Epithelial cell of esophagus (primary cell): ENCODE data around the gene TBC1D16.
"Not testable (repeated sequence)": the region's sequence is repeated elsewhere in the genome, so short reads cannot be mapped to it uniquely, and the experiment has no call there.

ENCODE experiments used
- DNase-seq: peaks from one replicate; pipeline ENCODE4 v3.0.0; 2010; ENCODE audit warnings: low read depth
- H3K4me3 ChIP-seq: 2 replicates; pipeline ENCODE4 v1.5.1; 2011; ENCODE audit warnings: mild to moderate bottlenecking, low read length, control low read depth
- TF ChIP-seq, protein P1 (sequence below): IDR thresholded peaks from 2 replicates; pipeline ENCODE4 v1.5.1; 2011; ENCODE audit warnings: low read depth, mild to moderate bottlenecking, low read length, control low read depth, inconsistent platforms; ENCODE audit not compliant: insufficient read depth; ENCODE audit errors: missing control alignments

The TBC1D16 gene

DNA sequence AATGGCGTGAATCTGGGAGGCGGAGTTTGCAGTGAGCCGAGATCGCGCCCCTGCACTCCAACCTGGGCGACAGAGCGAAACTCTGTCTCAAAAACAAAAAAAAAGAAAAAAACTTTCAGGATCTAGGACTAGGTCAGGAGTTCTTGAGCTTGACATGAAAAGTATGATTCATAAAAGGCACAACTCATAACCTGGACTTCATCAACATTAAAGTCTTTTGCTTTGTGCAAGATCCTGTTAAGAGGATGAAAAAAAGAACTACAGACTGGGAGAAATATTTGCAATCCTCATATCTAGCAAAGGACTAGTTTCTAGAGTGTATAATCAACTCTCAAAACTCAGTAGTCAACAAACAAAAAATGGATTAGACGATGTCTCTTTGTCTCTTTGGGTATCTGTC, 40.0 kb downstream of the TBC1D16 start:
- no peak overlapping the region for H3K4me3 ChIP-seq
- TF ChIP-seq, protein P1, sequence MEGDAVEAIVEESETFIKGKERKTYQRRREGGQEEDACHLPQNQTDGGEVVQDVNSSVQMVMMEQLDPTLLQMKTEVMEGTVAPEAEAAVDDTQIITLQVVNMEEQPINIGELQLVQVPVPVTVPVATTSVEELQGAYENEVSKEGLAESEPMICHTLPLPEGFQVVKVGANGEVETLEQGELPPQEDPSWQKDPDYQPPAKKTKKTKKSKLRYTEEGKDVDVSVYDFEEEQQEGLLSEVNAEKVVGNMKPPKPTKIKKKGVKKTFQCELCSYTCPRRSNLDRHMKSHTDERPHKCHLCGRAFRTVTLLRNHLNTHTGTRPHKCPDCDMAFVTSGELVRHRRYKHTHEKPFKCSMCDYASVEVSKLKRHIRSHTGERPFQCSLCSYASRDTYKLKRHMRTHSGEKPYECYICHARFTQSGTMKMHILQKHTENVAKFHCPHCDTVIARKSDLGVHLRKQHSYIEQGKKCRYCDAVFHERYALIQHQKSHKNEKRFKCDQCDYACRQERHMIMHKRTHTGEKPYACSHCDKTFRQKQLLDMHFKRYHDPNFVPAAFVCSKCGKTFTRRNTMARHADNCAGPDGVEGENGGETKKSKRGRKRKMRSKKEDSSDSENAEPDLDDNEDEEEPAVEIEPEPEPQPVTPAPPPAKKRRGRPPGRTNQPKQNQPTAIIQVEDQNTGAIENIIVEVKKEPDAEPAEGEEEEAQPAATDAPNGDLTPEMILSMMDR = no peak
- no peak for DNase-seq

DNA sequence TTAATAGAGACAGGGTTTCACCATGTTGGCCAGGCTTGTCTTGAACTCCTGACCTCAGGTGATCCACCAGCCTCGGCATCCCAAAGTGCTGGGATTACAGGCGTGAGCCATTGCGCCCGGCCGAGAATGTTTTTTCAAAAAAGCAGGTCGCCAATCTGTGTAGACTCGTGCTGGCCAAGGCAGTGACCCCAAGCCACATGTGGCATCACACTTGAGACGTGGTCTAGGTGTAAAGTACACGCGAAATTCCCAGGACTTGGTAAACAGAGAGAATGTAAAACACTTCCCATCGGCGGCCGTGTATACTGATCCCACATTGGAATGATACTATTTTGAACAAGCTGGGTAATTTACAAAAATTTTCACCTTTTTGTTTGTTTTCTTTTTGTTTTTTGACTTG, 41.1 kb downstream of the TBC1D16 start:
- TF ChIP-seq, protein P1 = no peak
- H3K4me3 ChIP-seq = no peak overlapping the region
- DNase-seq = no peak

DNA sequence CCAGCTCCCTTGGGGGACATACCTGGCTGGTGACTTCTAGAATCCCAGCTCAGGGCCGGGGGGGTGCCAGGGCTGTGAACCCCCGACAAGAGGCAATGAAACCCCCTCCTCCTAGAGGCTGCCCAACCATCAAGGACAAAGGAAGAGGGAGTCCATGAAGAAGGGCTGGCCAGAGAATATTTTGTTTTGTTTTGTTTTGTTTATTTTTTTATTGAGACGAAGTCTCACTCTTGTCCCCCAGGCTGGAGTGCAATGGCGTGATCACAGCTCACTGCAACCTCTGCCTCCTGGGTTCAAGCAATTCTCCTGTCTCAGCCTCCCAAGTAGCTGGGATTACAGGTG, 41.5 kb downstream of the TBC1D16 start:
- DNase-seq, H3K4me3 ChIP-seq: not testable (repeated sequence)

DNA sequence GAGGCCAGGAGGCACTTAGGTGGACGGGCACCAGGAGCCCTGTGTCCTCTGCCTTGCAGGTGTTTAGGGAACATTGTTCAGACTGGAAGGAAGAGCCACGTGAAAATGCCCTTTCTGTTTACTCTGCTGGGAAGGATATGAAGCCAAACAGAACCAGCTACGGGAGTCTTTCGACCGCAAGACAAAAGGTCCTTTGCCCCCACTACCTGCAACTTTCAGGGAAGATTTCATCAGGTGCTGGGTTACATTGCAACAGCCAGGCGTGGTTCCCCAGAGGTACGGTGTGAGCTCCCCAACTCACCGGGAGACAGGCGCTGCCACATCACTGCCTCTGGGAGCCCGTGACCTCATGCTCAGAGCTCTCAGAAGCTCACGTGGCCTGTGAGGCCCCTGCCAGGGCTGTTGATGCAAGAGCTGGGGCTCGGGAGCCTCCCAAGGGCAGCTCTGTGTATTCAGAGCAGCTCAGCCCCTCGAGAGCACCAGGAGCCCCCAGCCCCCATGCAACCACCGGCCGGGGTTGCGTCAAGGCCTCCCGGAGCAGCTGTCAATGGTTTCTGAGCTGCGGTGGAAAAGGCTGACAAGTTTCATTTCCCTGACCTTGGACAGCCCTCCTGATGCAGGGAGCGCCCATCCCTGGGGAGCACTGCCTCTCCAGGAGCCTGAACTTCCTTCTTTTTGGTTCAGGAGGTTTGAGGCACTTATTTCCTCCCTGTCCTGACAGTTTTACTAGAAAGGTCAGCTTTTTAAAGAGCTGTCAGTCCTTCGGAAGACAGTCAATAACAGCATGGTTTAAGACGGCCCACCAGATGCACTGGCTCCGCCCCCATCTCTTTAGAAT, 42.1 kb downstream of the TBC1D16 start:
- H3K4me3 ChIP-seq = no peak overlapping the region
- peak; percentile 96 for DNase-seq
- TF ChIP-seq, protein P1 = no peak

DNA sequence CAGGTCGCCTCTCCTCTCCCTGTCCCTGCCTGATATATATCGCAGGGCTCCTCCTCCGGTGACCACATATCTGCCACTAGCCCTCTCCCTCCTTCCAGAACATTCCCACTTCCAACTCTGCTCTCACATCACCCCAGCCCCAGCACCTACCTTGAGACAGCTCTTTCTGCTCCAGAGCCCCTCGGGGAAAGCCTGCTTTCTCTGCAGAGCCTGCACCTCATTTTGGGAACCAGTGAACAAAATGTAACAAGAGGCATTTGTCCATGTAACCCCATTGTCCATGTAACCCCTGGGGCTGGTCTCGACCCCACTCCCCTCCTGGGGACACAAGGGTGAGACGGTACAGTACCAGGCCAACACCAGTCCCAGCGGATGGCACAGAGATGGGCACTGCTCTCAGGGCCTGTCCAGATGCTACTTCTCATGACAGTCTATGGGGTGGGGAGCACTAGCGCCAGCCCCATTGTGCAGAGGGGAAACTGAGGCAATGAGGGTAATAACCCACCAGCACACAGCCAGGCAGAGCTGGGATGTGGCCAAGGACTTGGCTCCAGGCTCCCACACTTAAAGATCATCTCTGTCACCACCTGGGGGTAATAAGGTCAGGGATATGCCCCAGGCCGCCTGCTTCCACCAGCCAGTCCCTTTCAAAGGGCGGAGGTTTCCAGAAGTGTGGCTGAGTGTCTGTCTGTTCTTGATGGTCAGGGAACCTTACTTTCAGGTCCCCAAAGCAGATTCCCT, 42.9 kb downstream of the TBC1D16 start:
- TF ChIP-seq, protein P1 = no peak
- no peak overlapping the region for H3K4me3 ChIP-seq
- peak; percentile 12 for DNase-seq

DNA sequence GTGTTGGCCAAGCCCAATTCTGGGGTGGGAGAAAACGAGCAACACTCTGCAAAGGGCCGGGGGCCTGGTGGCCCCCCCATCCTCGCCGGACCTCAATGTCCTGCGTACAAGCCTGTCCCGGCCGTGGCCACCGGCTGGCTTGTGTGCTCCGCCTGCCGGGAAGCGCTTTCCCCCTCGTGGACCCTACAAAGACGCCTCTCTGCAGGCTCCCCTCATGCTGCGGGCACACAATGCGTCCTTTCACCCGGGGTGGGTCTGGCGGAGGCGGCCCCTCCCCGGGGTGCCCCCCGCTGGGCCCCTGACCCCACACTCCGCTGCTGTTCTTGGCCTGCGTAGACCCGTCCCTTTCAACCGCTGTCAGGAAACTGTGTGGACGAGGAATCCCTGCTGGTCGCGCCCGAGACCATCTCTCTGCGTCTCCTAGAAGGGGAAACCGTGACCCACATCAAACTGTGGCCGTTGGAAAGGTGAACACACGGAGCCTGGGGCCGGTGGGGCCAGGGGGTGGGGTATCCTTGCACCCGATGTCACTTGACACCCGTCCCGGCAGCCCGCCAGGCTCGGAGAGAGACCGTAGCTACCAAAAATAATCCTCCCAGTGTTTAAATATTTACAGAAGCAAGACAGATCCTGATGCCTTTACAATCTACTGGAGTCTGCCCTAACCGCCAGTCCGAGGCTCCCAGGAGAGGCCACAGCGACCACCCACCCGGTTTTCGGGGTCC, 43.6 kb downstream of the TBC1D16 start:
- DNase-seq = no peak
- TF ChIP-seq, protein P1 = no peak

More for the DNA sequence above, 43.6 kb downstream of the TBC1D16 start:
- H3K4me3 ChIP-seq = peak overlapping the region; percentile 15
